Fibroblast of the conjunctiva (primary cell): ENCODE measurements around the gene SEC61B.

Source experiments
- DNase-seq: peaks from one replicate; pipeline ENCODE4 v3.0.0-alpha.2; 2010; ENCODE audit warnings: low read depth

SEC61B gene

DNA sequence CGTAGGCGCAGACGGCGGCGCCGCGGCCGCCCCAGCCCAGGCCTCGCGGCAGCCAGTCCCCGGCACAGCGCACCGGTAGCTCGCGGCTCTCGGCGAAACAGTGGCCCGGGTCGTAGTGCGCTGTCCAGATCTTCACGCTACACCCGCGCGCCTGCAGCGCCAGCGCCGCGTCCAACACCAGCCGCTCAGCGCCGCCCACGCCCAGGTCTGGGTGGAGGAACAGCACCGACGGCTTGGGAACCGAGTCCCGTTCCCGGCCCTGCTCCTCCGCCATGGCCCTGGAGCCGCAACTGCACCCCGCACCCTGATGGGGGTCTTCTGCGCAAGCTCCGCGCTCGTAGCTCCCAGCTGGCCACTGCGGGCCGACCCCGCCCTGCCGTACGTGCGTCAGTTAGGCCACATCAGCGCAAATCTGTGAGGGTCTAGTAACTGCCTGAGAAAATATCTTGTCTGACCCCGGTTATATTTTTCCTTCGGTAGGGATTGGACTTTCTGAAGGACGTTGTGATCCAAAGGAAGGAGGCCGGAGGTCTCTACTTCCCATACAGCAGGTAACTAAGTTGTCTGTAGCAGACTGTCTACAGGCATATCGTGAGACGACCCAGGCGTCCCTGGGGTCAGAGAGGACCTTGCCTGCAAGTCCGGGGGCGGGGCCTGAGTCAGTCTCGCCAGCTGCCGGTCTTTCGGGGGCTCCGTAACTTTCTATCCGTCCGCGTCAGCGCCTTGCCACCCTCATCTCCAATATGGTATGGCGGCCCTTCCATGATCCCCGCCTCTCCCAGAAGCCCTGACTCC, at the start of gene SEC61B, which contains the start of gene ALG2:
Gene SEC61B (plus strand): TSS at position 662 of the 795 bp plus-strand sequence. CDS start 82 bp downstream, at position 744.
Gene ALG2 (minus strand): TSS at position 322 of the 795 bp plus-strand sequence. CDS start 48 bp downstream, at position 274.
- peak; percentile 92 for DNase-seq

- no peak for DNase-seq
These were observed 48.2 kb upstream of the SEC61B start for GRCh38 chr9:99173570-99174504.

GRCh38 chr9:99176527-99177013, 45.5 kb upstream of the SEC61B start:
- DNase-seq, result no peak

- no peak for DNase-seq
These were observed 44.3 kb upstream of the SEC61B start for GRCh38 chr9:99177576-99178366.

GRCh38 chr9:99178912-99179872, 42.9 kb upstream of the SEC61B start:
- DNase-seq, result no peak

DNA sequence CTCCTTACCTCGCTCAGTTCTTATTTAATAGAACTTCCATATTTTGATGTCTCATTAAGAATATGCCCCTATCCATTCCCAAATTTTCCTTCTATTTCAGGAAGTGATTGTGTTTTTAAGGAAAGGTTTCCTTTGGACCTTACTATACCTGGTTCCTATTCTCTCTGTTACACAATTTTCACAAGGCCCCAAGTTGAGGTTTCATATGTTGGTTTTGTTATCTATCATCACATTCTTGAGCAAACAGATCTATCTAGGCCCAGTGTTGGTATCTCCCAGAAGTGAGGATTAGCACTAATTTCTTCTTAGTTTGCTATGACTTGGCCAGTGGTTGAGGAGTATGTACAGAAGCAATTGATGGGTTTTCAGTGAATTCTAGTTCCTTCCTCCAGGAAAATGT, 41.9 kb upstream of the SEC61B start:
- no peak for DNase-seq

DNA sequence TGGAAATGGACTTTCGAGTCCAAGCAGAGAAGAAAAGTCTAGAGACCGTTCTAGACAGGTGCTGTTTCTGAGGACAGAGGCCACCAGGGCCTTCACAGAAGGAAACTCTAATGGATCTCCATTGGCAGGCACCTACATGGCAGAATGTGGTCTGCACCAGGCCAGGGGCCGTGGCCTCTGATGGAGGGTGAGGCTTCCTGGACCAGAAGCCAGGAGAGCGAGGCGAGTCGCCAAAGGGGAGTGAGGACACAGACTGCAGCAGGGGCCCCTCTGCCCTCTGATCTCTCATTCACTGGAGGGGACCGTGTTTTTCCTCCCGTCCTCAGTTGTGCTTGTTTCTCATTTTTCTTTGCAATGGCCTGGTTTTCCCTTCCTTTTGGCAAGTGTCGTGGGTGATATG, 41.4 kb upstream of the SEC61B start:
- DNase-seq, result no peak

- DNase-seq, result no peak
These were observed 40.9 kb upstream of the SEC61B start for GRCh38 chr9:99181206-99181605.

DNA sequence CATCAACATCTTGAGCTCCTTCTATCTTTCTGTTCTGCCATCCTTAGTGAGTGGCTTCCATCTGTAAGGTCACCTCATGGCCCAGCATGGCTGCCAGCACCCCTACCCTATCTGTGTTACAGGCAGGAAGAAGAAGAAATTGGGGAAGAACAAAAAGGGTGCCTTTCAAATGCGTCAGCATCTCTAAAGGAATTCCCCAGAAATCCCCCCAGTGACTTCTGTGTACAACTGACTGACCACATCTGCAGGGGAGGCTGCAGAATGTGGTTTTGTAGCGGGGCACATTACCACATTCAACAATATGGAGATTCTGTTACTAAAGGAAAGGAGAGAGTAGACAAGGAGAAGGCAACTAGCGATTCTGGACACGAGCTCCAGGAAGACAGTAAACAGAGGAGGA, 40.5 kb upstream of the SEC61B start:
- DNase-seq, result no peak

DNA sequence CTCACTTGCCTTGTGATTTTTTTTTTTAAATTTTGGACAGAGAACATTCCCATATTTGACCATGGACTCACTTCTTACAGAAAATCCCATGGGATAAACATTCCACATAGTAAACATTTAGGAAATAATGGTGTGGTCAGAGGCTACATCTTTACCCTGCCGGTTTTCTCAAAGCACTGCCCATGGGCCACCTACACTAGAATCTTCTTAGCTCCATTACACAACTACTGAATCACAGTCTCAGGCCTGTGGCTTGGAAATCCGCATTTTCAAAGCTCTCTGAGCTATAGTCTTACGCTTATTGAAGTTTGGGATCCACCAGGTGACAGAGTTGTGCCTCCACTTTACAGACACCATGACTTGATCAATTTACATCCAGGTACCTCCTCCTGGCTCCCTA, 39.7 kb upstream of the SEC61B start:
- DNase-seq, result no peak

GRCh38 chr9:99183616-99184015, 38.5 kb upstream of the SEC61B start:
- DNase-seq, result no peak

GRCh38 chr9:99184110-99184474, 38.0 kb upstream of the SEC61B start:
- DNase-seq, result no peak

DNA sequence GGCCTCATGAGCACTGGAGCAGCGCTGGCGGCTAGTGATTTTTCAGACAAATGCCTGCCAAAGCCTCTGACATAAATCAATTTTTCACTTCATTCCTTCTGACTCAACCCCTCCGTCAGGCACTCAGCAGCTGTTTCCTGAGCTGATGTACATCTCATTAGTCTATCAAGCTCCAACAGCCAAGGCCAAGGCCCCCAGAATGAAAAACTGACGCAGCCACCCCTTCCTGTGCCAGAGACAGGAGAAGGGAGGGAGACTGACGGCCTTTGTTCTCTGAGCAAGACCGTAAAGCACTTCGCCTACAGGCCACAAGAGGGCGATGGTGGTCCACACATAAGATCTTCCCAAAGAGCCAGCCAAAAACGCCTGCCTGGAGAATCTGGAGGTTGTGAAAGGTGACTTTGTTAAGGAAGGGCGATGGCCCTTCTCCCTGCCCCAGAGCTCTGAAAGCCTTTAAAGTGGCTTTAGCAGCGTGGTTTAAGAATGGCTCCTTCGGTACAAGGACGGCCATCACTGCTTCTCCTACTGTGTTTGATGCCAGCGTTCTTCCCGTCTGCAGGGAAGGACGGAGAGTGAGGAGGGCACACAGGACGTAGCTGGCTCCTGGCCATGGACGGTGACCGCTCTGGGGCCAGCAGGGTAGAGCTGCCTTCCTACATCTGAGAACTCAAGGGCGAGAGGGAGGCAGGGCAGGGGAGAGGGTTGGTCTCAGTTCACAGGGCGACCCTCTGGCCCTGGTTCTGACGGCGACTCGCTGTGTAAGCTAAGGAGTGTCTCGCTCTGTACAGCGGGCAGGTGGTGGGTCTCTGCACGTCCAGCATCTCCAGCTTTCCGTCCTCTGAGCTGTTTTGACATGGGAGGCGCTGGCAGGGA, 37.4 kb upstream of the SEC61B start:
- DNase-seq, result peak; percentile 87

- DNase-seq, result no peak
These were observed 36.8 kb upstream of the SEC61B start for GRCh38 chr9:99185348-99185632.

DNA sequence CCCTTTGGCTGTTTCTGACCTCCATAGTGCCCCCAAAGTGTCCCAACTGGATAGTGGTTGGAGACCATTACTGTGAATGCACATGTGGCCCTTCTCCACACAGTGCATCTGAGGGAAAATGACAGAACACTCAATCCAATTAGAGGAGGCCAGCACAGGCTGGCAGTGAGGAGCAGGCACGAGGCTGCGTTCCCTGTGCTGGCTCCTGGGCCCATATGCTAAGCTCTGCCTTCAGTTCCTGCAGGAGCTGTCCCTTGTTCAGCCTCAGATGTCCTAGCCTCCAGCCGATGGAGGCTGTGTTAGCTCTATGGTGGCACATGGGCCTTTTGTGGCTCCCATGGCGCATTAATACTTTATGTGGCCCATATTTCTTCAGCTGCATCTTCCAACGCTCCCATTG, 36.1 kb upstream of the SEC61B start:
- no peak for DNase-seq

- no peak for DNase-seq
These were observed 34.8 kb upstream of the SEC61B start for GRCh38 chr9:99187311-99187710.

GRCh38 chr9:99189186-99189585, 32.9 kb upstream of the SEC61B start:
- no peak for DNase-seq

DNA sequence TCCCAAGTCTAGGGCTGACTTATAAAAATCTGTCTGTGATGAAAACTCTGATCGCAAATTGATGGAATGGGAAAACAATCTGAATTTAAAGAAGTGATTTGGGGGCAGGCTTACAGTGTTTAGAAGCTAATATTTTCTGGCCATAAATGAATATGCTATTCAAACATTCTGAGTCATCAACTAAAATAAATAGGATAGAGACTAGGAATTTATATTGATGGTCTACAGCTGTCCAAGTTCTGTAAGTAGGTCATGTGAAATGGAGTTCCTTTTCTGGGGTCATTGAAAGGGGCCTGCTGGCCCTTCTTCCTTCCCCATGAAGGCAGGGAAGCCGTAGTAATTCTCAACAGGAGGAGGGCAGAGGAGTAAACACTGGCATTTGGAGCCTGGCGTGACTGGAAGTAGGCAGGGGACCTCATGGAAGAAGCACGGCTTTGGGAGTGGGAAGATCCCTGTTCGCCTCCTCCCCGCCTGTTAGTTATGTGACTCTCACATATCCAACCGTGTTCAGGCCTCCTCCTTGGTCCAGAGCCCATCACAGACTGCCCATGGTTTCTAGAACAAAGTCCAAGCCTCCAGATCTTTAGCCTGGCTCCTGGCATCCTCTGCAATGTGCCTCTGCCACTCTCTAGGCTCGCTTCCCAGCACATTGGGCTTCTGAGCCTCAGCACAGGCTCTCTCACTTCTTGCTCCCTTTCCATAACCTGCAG, 32.0 kb upstream of the SEC61B start:
- no peak for DNase-seq

GRCh38 chr9:99190597-99191283, 31.3 kb upstream of the SEC61B start:
- no peak for DNase-seq
